GM21447 (cell line): ENCODE measurements around the gene TMEM151B.
A peak's percentile ranks its signal among the peaks of the same experiment; 100 is the strongest.

ENCODE experiments used
- ATAC-seq: cut with Tn5 transposase; IDR thresholded peaks from one replicate; pipeline ENCODE4 v1.9.1; 2021; ENCODE audit not compliant: unreplicated experiment

Gene TMEM151B

DNA sequence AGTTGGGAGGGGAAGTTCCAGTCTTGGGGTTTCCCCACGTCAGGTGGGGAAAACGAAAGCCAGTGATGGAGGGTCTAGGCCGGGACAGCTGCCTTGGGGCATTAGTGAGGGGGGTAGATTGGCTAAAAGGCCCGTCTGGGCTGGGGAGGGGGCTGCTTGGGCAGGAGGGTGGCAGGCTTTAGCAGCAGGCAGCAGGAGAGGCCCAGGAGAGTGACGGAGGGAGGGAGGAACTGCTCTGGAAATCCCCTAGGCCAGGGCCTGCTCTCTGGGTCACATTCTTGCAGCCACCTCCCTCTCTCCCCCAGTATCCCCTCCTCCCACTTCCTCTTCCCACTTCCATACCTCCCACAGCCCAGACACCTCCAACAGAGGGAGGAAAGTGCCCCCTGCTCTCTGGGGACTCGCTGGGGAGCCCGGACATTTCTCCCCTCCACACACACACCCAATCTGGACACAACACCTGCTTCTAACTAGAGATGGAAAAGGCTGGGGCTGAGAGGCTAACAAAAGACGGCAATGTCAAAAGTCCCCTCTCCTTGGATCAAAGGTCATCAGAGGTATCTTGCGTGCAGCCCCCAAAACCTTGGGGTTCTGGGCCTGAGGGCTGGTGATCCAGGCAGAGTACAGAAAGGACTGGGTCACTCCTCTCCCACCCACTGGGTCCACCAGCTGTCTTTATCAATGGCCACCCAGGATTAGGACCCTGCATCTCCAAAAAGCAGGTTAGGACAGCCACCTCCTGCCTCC, 6.7 kb upstream of the TMEM151B start:
- ATAC-seq, result no peak

DNA sequence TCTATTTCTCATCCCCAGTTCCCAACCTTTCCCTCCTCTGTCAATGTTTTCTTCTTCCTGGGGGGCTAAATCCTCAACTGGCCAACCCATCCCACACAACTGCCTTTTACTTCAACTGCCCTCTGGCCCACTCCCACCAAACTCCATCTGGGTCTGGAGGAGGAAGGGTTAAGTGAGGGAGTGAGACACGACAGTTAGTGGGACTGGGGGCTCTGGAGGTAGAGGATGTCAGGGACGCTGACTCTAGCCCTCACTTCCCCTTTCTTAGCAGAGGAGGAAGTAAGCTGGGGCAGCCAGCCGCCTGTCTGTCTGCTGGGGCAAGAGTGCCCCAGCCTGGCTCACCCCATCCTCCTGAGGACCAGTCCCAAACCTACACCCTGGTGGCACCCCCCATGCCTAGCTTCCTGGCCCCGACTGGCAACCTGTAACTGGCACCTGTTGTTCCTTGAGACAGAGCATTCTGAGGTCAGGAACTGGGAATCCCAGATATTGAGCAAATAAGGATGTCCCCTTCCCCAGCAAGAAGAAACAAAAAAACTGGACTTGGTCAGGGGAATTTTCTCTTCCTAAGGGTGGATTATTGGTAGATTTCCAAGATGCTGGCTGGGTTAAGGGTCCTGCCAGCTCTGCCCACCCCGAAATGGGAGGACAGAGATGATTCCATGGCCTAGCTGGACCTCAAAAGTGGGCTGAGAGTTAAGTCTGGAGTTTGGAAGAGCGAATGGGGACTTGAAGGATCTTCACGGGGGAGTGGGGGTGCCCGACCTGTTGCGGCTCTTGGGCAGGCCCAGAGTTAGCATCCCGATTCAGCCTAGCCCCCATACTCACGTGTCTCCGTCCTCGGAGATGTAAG, 5.9 kb upstream of the TMEM151B start:
- ATAC-seq, result no peak

DNA sequence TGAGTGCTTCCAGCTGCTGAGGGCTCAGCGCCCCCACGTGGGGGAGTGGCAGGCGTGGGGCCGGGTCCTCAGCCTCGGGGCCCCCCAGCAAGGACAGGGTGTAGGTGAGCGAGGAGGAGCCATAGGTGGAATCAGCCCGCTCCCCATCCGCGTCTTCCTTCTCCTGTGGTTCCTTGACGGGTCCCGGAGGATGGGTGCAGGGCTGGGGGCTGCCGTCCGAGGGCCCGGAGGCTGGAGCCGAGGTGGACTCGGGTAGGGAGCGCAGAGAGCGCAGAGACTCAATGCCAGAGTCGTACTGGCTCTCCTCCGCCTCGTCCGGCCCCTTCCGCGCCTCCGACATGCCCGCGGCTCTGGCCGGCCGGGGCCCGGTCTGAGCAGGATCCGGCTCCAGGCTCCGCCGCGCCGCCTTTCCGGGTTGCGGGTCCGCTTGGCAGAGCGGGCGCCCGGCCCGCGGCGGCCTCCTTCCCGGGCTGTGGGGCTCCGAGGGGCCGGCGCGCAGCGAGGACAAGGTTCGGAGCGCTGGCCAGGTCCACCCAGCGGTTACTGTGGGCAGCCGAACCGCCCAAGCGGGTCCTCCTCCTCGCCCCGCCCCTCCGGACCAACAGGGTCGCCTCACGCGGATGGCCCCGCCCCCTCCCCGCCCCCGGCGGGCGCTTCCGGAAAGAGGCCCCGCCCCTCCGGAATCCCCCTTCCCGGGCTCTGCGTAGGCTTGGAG, 5.1 kb upstream of the TMEM151B start, which contains the start of gene NFKBIE:
Gene NFKBIE (minus strand): TSS at position 545 of the 715 bp plus-strand sequence. CDS start 205 bp downstream, at position 340.
- ATAC-seq, result peak; percentile 28

DNA sequence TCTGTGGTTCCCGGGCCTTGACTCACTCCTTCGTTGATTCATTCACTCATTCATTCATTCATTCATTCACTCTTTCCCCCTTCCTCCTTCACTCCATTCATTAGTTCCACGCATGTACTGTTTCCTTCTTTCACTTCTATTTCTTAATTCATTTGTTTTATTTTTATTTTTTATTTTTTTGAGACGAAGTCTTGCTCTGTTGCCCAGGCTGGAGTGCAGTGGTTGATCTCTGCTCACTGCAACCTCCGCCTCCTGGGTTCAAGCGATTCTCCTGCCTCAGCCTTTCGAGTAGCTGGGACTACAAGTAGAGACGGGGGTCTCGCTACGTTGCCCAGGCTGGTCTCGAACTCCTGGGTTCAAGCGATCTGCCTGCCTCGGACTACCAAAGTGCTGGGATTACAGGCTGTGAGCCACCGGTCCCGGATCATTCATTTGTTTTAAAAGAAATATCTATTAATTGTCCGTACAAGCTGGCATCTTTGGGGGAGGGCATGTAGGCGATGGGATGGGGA, 4.5 kb upstream of the TMEM151B start:
- ATAC-seq, result no peak

DNA sequence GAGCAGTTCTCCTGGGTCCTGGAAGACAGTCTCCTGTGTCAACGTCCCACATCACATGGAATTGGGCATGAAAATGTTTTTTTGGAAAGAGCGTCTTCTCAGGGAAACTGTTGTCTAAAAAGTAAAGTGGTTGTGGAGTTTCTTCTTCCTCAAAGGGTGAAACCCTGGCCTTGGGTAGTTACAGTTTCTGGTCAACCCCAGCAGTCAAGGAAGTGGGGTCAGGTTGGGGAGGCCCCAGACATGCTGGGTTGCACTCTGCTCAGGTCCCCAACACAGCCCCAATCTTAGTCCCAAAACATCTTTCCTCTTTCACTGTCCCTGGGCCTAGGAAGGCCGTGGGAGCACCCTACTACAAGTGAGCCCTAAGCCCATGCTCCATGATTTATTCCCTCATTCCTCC, 3.9 kb upstream of the TMEM151B start:
- peak; percentile 35 for ATAC-seq

DNA sequence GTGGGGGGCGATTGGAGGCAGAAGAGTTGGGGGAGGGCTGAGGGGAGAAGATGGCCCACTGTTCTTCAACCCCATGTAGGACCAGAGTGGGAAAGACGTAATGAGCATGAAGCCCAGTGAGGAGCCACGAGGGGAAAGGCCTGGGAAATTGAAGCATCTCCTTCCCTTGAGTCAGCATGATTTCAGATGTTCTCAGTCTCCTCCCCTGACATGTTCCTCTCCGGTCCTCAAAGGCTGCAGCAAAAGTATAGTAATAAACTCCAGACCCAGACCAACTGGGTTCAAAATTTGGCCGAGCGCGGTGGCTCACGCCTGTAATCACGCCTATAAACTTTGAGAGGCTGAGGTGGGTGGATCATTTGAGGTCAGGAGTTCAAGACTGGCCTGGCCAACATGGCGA, 3.0 kb upstream of the TMEM151B start:
- ATAC-seq, result no peak

DNA sequence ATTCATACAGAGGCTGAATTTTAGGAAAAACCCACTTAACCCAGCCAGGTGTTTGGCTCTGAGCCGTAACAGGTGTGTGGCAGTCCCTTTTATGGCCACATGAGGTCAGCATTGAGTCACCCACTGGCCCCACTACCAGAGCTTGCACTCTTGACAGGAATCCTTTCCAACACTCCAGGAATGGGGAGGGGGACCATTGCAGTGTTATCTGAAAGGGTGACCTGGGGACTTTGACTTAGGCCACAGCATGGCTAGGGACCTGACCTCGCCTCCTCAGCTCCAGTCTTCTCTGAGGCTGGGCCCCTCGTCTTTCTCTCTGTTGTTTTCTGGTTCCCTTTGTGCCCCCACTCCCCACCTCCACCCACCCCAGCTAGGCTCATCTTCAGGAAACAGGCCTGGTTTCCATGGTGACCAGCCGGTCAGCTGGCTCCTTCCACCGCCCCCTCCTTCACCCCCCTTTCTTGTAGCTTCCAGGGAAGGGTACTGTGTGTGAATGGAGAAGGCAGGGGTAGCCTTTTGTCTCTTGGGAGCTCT, 2.1 kb upstream of the TMEM151B start:
- ATAC-seq, result no peak

DNA sequence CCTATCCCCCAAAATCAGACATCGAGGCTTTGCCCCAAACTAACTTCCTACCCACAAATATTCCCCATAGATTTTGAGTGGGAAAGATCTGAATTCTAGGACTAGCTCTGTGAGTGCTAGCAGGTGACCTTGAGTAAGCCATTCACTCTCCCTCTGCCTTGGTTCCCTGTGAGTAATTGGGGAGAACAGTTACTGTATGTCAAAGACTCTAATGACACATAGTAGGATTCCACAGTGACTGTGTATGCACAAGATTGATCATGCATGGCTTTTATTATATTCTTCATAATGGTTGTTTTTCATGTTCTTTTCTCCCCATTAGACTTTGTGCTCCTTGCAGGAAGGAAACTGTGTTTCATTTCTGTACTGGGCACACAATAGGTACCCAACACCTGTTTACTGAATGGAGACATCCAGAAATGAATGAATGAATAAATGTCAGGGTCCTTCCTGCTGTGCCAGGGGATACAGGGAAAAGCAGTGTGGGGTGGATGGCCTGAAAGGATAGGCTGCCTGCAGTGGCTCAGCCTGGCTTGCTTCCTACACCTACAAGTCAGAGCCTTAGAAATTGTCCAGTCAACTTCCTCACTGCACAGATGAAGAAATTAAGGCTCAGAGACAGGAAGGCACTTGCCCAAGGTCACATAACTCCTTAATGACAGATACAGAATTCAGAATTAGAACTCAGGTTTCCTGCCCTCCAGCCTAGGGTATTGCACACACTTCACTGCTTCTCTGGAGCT, 901 bp upstream of the TMEM151B start:
- ATAC-seq, result no peak

DNA sequence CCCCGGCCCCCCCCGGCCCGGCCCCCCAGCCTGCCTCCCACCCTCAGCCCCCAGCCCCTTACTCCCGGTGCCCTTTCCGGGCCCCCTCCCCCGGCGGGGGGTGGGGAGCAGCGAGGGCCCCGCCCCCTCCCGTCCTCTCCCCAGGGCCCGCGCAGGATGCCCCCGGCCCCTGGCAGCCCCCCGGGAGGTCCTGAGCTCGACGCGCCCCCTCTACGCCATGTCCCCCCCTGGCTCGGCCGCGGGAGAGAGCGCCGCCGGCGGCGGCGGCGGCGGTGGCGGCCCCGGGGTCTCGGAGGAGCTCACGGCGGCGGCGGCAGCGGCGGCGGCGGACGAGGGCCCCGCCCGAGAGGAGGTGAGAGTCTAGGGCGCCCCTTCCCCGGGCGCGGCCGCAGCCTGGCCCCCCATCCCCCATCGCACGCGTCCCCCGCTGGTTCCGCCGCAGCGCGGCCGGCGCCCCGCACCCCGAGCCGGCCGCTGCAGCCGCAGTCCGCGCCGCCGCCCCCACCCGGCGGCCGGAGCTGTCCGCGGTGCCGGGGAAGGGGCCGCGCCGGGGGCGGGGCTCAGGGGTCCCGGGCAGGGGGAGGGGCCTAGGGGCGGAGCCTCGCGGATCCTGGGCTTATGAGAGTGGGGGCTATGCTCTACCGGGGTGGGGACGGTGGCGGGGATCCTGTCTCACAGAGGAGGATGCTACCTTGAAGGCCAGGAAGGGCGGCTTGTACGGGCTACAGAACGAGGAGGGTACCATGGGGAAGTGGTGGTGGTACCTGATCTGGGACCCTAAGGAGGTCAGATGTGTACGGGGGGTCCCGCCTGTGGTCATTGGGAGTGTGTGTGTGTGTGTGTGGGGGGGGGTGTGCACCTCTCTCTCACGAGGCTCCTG, 516 bp downstream of the TMEM151B start:
- no peak for ATAC-seq

DNA sequence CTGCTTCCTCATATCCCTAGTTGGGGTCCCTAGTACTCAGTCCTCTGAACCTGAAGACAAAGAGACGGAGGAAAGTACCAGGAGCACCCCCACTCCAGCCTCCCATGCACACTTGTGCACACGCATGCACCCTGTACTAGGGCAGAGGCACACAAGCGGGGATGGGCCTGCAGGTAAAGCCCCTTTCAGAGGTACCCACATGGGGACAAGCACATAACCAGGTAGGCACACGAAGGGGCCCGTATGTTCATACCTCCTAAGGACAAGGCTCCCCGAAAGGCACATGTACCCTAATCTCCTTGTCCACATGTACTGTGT, 1.1 kb downstream of the TMEM151B start:
- ATAC-seq, result no peak

DNA sequence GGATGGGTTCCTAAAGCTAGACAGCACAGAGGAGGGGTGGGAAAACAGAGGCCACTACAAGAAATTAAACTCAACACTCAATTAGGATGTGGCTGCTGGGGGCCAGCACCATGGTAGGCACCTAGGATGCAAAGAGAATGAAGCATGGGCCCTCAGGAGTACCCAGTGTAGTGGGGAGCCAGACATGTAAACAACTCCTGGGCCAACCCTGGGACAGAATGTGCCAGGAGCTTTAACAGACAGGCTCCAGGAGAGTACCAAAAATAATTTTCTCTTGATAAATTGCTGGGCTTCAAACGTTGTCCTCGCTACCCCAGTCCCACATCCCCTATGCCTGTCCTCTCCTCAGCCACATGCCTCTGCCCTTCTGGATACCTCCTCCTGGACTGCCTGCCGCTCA, 1.7 kb downstream of the TMEM151B start:
- ATAC-seq, result no peak

DNA sequence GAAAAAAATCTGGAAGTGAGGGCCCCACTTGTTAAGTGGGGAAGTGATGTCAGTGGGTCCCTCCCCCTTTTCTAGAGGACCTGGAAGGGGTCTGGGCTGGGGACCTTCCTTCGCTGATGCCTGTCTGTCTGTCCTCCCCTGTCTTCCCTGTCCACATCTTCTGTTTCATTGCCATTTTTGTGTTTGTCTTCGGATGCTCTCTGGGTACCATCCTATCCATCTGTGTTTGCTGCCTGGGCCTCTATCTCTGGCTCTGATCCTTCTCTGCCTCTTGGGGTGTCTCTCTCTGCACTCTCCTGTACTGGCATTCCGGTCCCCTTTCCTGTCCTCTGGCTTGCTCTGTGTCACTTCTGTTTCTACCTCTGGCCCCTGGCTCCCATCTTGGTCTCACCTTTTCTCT, 2.3 kb downstream of the TMEM151B start:
- no peak for ATAC-seq

DNA sequence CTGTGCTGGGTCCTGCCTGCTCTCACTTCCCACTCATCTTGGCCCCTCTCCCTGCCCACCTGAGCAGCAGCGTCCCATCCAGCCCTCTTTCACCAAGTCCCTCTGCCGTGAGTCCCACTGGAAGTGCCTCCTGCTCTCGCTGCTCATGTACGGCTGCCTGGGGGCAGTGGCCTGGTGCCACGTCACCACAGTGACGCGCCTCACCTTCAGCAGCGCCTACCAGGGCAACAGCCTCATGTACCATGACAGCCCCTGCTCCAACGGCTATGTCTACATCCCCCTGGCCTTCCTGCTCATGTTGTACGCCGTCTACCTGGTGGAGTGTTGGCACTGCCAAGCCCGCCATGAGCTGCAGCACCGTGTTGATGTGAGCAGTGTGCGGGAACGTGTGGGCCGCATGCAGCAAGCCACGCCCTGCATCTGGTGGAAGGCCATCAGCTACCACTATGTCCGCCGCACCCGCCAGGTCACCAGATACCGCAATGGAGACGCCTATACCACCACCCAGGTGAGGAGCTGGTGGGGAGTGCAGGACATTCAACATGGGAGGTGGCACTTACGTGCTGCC, 2.8 kb downstream of the TMEM151B start:
- ATAC-seq, result no peak

DNA sequence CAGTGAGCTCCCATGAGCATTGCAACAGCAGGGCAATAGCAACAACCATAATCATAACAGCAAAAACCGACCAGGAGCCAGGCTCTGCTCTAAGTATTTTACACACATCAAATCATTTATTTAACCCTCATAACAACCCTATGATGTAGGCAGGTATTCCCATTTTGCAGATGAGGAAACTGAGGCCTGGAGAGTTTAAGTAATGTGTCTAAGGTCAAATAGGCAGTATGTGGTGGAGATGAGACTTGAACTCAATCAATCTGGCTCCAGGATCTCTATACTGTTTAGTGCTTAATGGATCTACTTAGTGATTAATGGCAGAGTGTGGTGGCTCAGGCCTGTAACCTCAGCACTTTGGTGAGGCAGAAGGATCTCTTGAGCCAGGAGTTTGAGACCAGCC, 3.4 kb downstream of the TMEM151B start:
- ATAC-seq, result no peak

DNA sequence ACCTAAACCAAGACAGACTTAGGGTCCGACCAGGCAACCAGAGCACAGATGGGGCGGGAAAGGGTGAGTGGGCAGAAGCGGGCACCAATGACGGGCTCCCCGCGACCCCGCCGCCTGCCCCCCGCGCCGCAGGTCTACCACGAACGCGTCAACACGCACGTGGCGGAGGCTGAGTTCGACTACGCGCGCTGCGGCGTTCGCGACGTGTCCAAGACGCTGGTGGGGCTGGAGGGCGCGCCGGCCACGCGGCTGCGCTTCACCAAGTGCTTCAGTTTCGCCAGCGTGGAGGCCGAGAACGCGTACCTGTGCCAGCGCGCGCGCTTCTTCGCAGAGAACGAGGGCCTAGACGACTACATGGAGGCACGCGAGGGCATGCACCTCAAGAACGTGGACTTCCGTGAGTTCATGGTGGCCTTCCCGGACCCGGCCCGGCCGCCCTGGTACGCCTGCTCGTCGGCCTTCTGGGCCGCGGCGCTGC, 5.1 kb downstream of the TMEM151B start:
- no peak for ATAC-seq

DNA sequence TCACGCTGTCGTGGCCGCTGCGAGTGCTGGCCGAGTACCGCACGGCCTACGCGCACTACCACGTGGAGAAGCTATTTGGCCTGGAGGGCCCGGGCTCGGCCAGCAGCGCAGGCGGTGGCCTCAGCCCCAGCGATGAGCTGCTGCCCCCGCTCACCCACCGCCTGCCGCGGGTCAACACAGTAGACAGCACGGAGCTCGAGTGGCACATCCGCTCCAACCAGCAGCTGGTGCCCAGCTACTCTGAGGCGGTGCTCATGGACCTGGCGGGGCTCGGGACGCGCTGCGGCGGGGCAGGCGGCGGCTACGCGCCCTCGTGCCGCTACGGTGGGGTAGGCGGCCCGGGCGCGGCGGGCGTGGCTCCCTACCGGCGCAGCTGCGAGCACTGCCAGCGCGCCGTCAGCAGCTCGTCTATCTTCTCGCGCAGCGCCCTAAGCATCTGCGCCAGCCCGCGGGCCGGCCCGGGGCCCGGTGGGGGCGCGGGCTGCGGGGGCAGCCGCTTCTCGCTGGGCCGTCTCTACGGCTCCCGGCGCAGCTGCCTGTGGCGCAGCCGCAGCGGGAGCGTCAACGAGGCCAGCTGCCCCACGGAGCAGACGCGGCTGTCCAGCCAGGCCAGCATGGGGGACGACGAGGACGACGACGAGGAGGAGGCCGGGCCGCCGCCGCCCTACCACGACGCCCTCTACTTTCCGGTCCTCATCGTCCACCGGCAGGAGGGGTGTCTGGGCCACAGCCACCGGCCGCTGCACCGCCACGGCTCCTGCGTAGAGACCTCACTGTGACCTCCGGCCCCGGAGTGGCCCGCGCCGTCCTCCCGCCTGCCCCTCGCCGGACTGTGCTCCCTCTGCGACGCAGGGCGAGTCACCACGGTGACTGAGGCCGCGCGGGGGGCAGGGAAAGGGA, 5.7 kb downstream of the TMEM151B start:
- ATAC-seq, result no peak

DNA sequence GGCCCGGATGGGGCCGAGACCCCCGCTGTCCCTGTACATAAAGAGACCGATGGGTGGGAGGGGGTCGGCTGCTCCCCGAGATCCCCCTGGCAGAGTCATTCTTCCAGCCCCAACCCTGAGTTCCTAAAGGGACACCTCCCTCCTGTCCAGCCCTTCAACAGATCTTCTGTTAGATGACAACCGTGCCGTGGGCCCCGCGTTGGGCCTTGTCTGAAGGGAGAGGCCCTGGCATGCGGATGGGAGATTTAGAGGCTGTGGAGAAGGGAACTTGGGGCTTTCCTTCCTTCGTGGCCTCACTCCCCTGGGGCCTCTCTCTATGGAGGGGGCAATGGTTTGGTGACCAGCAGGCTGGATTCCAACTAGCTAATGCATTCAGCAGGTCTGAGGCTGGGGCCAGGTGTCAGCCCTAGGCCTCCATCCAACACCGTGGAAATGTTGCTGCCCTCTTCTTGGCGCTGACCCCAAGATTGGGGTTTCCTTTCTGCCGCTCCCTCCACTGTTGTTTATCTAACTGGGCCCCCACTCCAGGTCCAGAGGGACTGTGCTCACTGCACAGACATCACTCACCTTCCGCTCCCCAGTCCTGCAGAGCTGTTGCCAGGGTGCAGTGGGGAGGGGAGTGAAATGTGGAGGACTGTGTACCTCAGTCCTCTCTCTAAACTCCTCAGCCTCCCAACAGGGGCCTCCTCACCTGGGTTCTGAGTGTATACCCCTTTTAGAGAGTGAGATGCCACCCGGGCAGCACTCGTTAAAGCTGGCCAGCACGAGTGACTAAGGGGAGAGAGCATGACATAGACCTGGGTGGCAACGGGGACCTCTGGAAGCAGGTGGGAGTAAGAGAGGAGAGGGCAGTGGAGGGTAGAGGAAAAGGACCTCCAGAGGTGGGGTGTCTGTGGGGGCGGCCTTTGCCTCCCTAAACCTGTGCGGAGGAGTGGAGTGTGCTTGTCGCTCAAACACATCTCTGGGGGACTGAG, 6.7 kb downstream of the TMEM151B start:
- ATAC-seq, result no peak
